ENCODE results near the gene MRAP.

MRAP gene

GRCh38 chr21:32321480-32321879 lies 22.8 kb downstream of the MRAP start:
- DNase-seq (ENCODE audit: extremely low read depth in 1 of 2, low read depth in 1 of 2): no peak

GRCh38 chr21:32322103-32322502 lies 23.4 kb downstream of the MRAP start:
- no peak for DNase-seq (ENCODE audit: extremely low read depth in 1 of 2, low read depth in 1 of 2)

GRCh38 chr21:32322676-32323075 lies 24.0 kb downstream of the MRAP start:
- no peak for DNase-seq (ENCODE audit: extremely low read depth in 1 of 2, low read depth in 1 of 2)

- DNase-seq (ENCODE audit: extremely low read depth in 1 of 2, low read depth in 1 of 2): no peak
Observed at GRCh38 chr21:32325706-32326105, 27.1 kb downstream of the MRAP start.

GRCh38 chr21:32328595-32328994 lies 29.9 kb downstream of the MRAP start:
- DNase-seq (ENCODE audit: extremely low read depth in 1 of 2, low read depth in 1 of 2): no peak

- no peak for DNase-seq (ENCODE audit: extremely low read depth in 1 of 2, low read depth in 1 of 2)
Observed at GRCh38 chr21:32329331-32329730, 30.7 kb downstream of the MRAP start.

- no peak for DNase-seq (ENCODE audit: extremely low read depth in 1 of 2, low read depth in 1 of 2)
Observed at GRCh38 chr21:32329776-32330175, 31.1 kb downstream of the MRAP start.

GRCh38 chr21:32330784-32331311 lies 32.2 kb downstream of the MRAP start:
- no peak for DNase-seq (ENCODE audit: extremely low read depth in 1 of 2, low read depth in 1 of 2)

GRCh38 chr21:32331444-32332305 lies 33.0 kb downstream of the MRAP start:
- no peak for DNase-seq (ENCODE audit: extremely low read depth in 1 of 2, low read depth in 1 of 2)

GRCh38 chr21:32332463-32332951 lies 33.9 kb downstream of the MRAP start:
- DNase-seq (ENCODE audit: extremely low read depth in 1 of 2, low read depth in 1 of 2): no peak

- no peak for DNase-seq (ENCODE audit: extremely low read depth in 1 of 2, low read depth in 1 of 2)
Observed at GRCh38 chr21:32333953-32334673, 35.5 kb downstream of the MRAP start.

- no peak for DNase-seq (ENCODE audit: extremely low read depth in 1 of 2, low read depth in 1 of 2)
Observed at GRCh38 chr21:32334980-32335531, 36.4 kb downstream of the MRAP start.

GRCh38 chr21:32335601-32336575 lies 37.2 kb downstream of the MRAP start:
- no peak for DNase-seq (ENCODE audit: extremely low read depth in 1 of 2, low read depth in 1 of 2)

GRCh38 chr21:32336711-32337110 lies 38.1 kb downstream of the MRAP start:
- no peak for DNase-seq (ENCODE audit: extremely low read depth in 1 of 2, low read depth in 1 of 2)

GRCh38 chr21:32337206-32337605 lies 38.6 kb downstream of the MRAP start:
- no peak for DNase-seq (ENCODE audit: extremely low read depth in 1 of 2, low read depth in 1 of 2)

GRCh38 chr21:32338209-32338921 lies 39.7 kb downstream of the MRAP start:
- DNase-seq (ENCODE audit: extremely low read depth in 1 of 2, low read depth in 1 of 2): no peak

GRCh38 chr21:32340863-32341848 lies 42.5 kb downstream of the MRAP start:
- no peak for DNase-seq (ENCODE audit: extremely low read depth in 1 of 2, low read depth in 1 of 2)

- DNase-seq (ENCODE audit: extremely low read depth in 1 of 2, low read depth in 1 of 2): no peak
Observed at GRCh38 chr21:32346951-32347350, 48.3 kb downstream of the MRAP start.
